Measurements from ENCODE around the gene PAXX. TPM values are rescaled to one million over a fixed set of nuclear protein-coding genes. Genes with fewer than 3 reads are reported as not detected.

PAXX gene
- total RNA-seq, 3 donors from 2014 or later (not counting 1 experiment from before 2014, with no cell fraction given), result 161 to 188 (median 161) TPM

- TF ChIP-seq, protein P1, sequence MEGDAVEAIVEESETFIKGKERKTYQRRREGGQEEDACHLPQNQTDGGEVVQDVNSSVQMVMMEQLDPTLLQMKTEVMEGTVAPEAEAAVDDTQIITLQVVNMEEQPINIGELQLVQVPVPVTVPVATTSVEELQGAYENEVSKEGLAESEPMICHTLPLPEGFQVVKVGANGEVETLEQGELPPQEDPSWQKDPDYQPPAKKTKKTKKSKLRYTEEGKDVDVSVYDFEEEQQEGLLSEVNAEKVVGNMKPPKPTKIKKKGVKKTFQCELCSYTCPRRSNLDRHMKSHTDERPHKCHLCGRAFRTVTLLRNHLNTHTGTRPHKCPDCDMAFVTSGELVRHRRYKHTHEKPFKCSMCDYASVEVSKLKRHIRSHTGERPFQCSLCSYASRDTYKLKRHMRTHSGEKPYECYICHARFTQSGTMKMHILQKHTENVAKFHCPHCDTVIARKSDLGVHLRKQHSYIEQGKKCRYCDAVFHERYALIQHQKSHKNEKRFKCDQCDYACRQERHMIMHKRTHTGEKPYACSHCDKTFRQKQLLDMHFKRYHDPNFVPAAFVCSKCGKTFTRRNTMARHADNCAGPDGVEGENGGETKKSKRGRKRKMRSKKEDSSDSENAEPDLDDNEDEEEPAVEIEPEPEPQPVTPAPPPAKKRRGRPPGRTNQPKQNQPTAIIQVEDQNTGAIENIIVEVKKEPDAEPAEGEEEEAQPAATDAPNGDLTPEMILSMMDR (IDR thresholded peaks at IDR 0.05), result no peak
- intact Hi-C loops (cut with micrococcal nuclease), result no loop called here
- Histone ChIP-seq H3K27ac (ENCODE audit: low read length) (no peak overlapping the region), H3K27me3 (ENCODE audit: control insufficient read depth, insufficient read depth, low read length) (no peaks in the 10 kb centered on the region), H3K4me3 (ENCODE audit: low read length) (no peak overlapping the region), H3K9me3 (ENCODE audit: control insufficient read depth, insufficient read depth, low read length) (no peaks in the 10 kb centered on the region), H3K4me1 (ENCODE audit: control insufficient read depth, insufficient read depth, low read length) (peaks cover 15% of the 10 kb centered on the region), H3K36me3 (ENCODE audit: control insufficient read depth, insufficient read depth, low read length) (peaks cover 50% of the 10 kb centered on the region)
- H3K9me3 Mint-ChIP-seq, result no peaks in the 10 kb centered on the region
- H3K4me3 Mint-ChIP-seq, result no peak overlapping the region
- H3K4me1 Mint-ChIP-seq, result peaks cover 7 to 13% of the 10 kb centered on the region in 2 donors
- H3K36me3 Mint-ChIP-seq, result no peaks in the 10 kb centered on the region
- H3K27ac Mint-ChIP-seq, result no peak overlapping the region
- H3K27me3 Mint-ChIP-seq (ENCODE audit: low read depth in 2 of 2), result no peaks in the 10 kb centered on the region
- no peak for DNase-seq
- ATAC-seq, result no peak
- 97% methylated on average over 48 of the region's 49 CpGs for WGBS (ENCODE audit: insufficient coverage)
Observed at GRCh38 chr9:137009938-137010732, 17.9 kb downstream of the PAXX start.

DNA sequence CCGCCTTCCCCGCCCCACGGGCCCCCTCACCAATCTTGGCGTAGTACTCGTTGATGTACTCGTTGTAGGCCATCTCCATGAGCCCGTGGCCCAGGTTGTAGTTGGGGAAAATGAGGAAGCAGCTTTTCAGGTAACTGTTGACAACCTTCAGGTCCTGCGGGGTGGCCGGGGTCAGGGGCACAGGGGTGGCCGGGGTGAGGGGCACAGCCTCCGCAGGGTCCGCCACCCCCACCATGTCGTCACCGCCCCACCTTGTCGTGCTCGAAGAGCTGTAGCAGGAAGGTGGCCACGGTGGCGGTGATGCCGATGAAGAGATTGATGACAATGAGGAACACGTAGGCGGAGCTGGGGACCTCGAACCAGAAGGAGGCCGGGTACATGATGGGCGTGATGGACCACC, 18.9 kb downstream of the PAXX start:
- Mint-ChIP-seq H3K36me3 (no peaks in the 10 kb centered on the region), H3K4me1 (peaks cover 5 to 8% of the 10 kb centered on the region in 2 donors), H3K4me3 (no peak overlapping the region), H3K27me3 (ENCODE audit: low read depth in 2 of 2) (no peaks in the 10 kb centered on the region), H3K9me3 (no peaks in the 10 kb centered on the region), H3K27ac (no peak overlapping the region)
- intact Hi-C loops (cut with micrococcal nuclease), result no loop called here
- Histone ChIP-seq H3K36me3 (ENCODE audit: control insufficient read depth, insufficient read depth, low read length) (peaks cover 58% of the 10 kb centered on the region), H3K4me3 (ENCODE audit: low read length) (no peak overlapping the region), H3K27ac (ENCODE audit: low read length) (no peak overlapping the region), H3K4me1 (ENCODE audit: control insufficient read depth, insufficient read depth, low read length) (peaks cover 8% of the 10 kb centered on the region), H3K27me3 (ENCODE audit: control insufficient read depth, insufficient read depth, low read length) (no peaks in the 10 kb centered on the region), H3K9me3 (ENCODE audit: control insufficient read depth, insufficient read depth, low read length) (no peaks in the 10 kb centered on the region)
- DNase-seq, result no peak
- no peak for ATAC-seq
- TF ChIP-seq, protein P1 (IDR thresholded peaks at IDR 0.05), result no peak
- 94% methylated on average over 24 of the region's 24 CpGs for WGBS (ENCODE audit: insufficient coverage)

GRCh38 chr9:137011907-137012675, 19.9 kb downstream of the PAXX start:
- Mint-ChIP-seq H3K27me3 (ENCODE audit: low read depth in 2 of 2) (no peaks in the 10 kb centered on the region), H3K4me3 (no peak overlapping the region), H3K27ac (no peak overlapping the region), H3K36me3 (no peaks in the 10 kb centered on the region), H3K9me3 (no peaks in the 10 kb centered on the region), H3K4me1 (peaks cover 0 to 3% of the 10 kb centered on the region in 2 donors)
- ATAC-seq (no peak), DNase-seq (no peak)
- 91% methylated on average over 39 of the region's 39 CpGs for WGBS (ENCODE audit: insufficient coverage)
- Histone ChIP-seq H3K4me1 (ENCODE audit: control insufficient read depth, insufficient read depth, low read length) (no peaks in the 10 kb centered on the region), H3K27me3 (ENCODE audit: control insufficient read depth, insufficient read depth, low read length) (no peaks in the 10 kb centered on the region), H3K4me3 (ENCODE audit: low read length) (no peak overlapping the region), H3K27ac (ENCODE audit: low read length) (no peak overlapping the region), H3K9me3 (ENCODE audit: control insufficient read depth, insufficient read depth, low read length) (no peaks in the 10 kb centered on the region), H3K36me3 (ENCODE audit: control insufficient read depth, insufficient read depth, low read length) (peaks cover 67% of the 10 kb centered on the region)
- intact Hi-C loops (cut with micrococcal nuclease), result no loop called here
- TF ChIP-seq, protein P1 (IDR thresholded peaks at IDR 0.05), result no peak

All from natural killer cell (primary cell).